ENCODE data around the gene KRT4.

- TF ChIP-seq, protein P1, sequence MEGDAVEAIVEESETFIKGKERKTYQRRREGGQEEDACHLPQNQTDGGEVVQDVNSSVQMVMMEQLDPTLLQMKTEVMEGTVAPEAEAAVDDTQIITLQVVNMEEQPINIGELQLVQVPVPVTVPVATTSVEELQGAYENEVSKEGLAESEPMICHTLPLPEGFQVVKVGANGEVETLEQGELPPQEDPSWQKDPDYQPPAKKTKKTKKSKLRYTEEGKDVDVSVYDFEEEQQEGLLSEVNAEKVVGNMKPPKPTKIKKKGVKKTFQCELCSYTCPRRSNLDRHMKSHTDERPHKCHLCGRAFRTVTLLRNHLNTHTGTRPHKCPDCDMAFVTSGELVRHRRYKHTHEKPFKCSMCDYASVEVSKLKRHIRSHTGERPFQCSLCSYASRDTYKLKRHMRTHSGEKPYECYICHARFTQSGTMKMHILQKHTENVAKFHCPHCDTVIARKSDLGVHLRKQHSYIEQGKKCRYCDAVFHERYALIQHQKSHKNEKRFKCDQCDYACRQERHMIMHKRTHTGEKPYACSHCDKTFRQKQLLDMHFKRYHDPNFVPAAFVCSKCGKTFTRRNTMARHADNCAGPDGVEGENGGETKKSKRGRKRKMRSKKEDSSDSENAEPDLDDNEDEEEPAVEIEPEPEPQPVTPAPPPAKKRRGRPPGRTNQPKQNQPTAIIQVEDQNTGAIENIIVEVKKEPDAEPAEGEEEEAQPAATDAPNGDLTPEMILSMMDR (IDR thresholded peaks at IDR 0.05): no peak
- no peak for TF ChIP-seq POLR2A (IDR thresholded peaks at IDR 0.05)
Measured at GRCh38 chr12:52821071-52821730, 7.3 kb upstream of the KRT4 start.

Data from testis (tissue), 2 donors.